ENCODE results near the gene AGBL4.

The AGBL4 gene

DNA sequence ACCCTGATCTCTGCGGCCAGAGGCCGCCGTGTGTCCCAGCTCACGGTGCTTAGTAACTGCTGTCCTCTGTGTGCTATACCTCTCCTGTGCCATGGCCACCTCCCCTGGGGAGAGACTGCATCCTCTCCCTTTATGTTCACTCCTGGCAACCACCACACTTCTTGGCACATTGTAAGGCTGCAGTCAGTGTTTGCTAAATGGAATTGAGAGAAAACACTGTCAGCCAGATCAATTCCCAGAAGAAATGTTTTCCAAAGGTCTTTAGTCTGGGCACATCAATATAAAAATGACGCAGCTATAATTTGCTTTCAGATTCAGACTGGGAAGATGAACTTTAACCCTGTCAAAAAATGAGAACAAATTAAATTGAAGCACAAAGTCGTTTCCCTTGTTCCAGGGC is 1343.9 kb downstream of the AGBL4 start:
- H3K4me3 ChIP-seq (replicated peaks; ENCODE audit: low read depth, low read length): no peak overlapping the region
- TF ChIP-seq, protein P1, sequence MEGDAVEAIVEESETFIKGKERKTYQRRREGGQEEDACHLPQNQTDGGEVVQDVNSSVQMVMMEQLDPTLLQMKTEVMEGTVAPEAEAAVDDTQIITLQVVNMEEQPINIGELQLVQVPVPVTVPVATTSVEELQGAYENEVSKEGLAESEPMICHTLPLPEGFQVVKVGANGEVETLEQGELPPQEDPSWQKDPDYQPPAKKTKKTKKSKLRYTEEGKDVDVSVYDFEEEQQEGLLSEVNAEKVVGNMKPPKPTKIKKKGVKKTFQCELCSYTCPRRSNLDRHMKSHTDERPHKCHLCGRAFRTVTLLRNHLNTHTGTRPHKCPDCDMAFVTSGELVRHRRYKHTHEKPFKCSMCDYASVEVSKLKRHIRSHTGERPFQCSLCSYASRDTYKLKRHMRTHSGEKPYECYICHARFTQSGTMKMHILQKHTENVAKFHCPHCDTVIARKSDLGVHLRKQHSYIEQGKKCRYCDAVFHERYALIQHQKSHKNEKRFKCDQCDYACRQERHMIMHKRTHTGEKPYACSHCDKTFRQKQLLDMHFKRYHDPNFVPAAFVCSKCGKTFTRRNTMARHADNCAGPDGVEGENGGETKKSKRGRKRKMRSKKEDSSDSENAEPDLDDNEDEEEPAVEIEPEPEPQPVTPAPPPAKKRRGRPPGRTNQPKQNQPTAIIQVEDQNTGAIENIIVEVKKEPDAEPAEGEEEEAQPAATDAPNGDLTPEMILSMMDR (IDR thresholded peaks at IDR 0.05; ENCODE audit: low read depth, low read length, missing control alignments): no peak
- DNase-seq (ENCODE audit: extremely low read depth, low read depth): no peak

GRCh38 chr1:48678710-48679505 is 1344.8 kb downstream of the AGBL4 start:
- TF ChIP-seq, protein P1 (IDR thresholded peaks at IDR 0.05; ENCODE audit: low read depth, low read length, missing control alignments): no peak
- H3K4me3 ChIP-seq (replicated peaks; ENCODE audit: low read depth, low read length): no peak overlapping the region
- DNase-seq (ENCODE audit: extremely low read depth, low read depth): no peak

GRCh38 chr1:48677306-48678287 is 1346.2 kb downstream of the AGBL4 start:
- peak; percentile 3 for DNase-seq (ENCODE audit: extremely low read depth, low read depth)
- no peak overlapping the region for H3K4me3 ChIP-seq (replicated peaks; ENCODE audit: low read depth, low read length)
- TF ChIP-seq, protein P1 (IDR thresholded peaks at IDR 0.05; ENCODE audit: low read depth, low read length, missing control alignments): peak; percentile 78

GRCh38 chr1:48676822-48677221 is 1346.9 kb downstream of the AGBL4 start:
- TF ChIP-seq, protein P1 (IDR thresholded peaks at IDR 0.05; ENCODE audit: low read depth, low read length, missing control alignments): no peak
- H3K4me3 ChIP-seq (replicated peaks; ENCODE audit: low read depth, low read length): no peak overlapping the region
- no peak for DNase-seq (ENCODE audit: extremely low read depth, low read depth)

DNA sequence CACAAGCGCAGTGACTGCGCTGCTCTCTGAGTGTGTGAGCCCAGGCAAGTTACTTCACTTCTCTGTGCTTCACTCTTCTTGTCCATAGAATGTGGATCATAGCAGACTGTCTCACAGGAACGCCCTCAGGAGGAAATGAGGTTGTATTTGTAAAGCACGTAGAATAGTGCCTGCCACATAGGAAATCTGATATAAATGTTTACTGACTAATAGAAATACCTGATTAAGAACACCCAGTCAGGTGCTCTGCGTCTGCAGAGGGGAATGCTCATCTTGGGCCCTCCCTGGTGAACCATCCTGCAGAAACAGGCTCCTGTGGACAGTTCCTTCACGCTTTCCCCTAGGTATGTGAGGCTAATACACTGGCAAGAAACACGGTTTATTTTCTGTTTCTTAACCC is 1347.4 kb downstream of the AGBL4 start:
- TF ChIP-seq, protein P1 (IDR thresholded peaks at IDR 0.05; ENCODE audit: low read depth, low read length, missing control alignments): no peak
- H3K4me3 ChIP-seq (replicated peaks; ENCODE audit: low read depth, low read length): no peak overlapping the region
- DNase-seq (ENCODE audit: extremely low read depth, low read depth): no peak

DNA sequence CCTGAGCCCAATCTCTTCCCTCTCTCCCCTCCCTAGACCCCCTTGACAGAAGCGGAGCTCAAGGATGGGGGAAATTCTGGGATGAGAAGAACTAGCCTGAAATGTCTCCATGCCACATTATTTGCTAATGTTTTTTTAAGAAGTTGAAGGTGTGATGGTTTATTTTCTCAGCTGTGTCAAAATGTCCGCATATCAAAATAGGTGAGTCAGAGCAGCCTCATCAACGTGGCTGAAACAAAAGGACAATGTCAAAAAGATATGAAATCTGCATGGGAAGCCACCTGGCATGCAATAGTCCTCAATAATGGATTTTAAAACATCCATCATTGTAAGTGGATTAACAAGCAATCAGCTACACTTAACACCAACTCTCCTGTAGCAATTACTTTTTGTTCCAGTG is 1348.5 kb downstream of the AGBL4 start:
- no peak overlapping the region for H3K4me3 ChIP-seq (replicated peaks; ENCODE audit: low read depth, low read length)
- TF ChIP-seq, protein P1 (IDR thresholded peaks at IDR 0.05; ENCODE audit: low read depth, low read length, missing control alignments): no peak
- DNase-seq (ENCODE audit: extremely low read depth, low read depth): no peak
